HG03354 (cell line): Measurements from ENCODE around the gene SLC66A1.

ENCODE experiments used
- ATAC-seq: cut with Tn5 transposase; IDR thresholded peaks from one replicate; pipeline ENCODE4 v1.9.1; 2021; ENCODE audit warnings: mild to moderate bottlenecking; ENCODE audit not compliant: unreplicated experiment, poor library complexity, severe bottlenecking

The SLC66A1 gene

DNA sequence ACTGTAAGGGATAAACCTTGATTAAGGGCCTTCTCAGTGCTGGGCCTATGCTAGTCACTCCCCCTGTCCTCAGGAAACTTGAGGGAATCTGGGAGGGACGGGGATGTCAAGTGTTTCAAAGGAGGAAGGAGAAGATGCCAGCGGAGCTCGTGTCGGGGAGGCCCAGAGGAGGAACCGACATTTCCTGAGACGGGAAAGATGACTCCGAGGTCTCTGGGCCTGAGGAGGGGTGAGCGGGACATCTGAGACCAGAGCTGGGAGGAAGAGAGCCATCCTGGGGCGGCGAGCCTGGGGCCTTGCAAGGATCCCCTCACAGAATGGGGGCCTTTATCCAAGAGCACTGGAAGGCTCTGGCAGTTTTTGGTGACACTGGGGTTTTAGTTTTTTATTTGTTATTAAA is 10.4 kb downstream of the SLC66A1 start:
- no peak for ATAC-seq

DNA sequence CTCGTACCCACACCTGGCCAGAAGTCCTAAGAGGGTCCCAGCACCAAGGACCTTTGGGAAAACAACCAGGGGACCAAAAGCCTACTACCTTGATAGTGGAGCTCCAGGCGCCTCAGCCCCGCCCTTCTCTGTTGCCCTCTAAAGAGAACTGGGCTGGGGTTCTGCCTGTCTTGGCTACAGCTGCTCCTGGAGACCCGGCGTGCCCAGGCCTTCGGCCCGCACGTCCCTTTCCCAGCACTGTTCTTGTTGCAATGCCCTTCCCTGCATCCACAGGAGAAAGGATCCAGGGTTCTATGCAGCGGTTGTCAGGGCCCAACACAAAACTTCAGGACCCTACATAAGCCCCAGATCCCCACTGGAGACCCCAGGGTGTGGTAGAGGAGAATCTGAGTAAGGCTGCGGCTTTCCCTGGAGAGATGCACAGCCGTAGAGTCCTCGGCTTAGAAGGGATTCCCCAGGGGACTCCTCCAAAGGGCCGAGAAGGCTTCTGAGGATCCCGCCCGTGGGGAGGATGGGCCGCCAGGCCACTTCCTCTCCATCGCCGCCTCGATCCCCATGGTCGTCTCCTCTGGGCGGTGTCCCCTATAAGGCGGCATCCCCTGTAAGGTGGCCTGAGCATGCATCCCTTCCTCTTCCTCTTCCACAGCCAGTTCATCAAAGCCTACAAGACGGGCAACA is 12.0 kb downstream of the SLC66A1 start:
- no peak for ATAC-seq

DNA sequence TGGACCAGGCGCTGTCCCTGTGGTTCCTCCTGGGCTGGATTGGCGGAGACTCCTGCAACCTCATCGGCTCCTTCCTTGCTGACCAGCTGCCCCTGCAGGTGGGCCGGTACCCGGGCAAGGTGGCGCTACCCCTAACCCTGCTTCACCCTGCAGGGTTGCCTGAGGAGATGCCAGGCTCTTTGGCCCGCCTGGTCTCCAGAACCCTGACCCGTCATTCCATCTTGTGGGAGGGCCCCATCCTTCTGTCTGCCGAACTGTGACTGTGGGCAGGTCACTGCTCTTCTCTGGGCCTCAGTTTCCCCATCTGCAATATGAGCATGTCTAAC is 12.5 kb downstream of the SLC66A1 start:
- no peak for ATAC-seq

DNA sequence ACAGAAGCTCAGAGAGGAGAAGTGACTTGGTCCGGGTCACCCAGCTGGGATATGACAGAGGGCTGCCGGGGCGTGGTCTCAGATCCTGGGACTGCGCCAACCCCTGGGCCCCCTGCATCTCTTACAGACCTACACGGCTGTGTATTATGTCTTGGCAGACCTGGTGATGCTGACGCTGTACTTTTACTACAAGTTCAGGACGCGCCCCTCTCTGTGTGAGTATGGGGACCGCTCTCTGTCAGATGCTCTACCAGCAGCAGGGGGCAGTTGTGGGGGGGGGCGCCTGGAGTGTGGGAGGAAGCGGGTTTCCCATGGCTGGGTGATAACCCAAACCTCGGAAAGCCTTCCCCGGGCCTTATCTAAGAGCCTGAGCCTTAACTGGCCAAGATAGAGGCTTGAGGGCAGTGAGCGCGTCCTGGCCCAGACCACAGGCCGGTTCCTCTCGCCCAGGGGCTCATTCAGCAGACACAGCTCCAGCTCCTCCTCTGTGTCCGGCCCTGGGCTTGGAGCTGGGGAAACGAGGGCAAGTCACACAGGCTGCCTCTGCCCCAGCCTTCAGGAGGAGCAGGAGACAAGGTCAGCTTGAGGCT is 13.3 kb downstream of the SLC66A1 start:
- ATAC-seq, result no peak

DNA sequence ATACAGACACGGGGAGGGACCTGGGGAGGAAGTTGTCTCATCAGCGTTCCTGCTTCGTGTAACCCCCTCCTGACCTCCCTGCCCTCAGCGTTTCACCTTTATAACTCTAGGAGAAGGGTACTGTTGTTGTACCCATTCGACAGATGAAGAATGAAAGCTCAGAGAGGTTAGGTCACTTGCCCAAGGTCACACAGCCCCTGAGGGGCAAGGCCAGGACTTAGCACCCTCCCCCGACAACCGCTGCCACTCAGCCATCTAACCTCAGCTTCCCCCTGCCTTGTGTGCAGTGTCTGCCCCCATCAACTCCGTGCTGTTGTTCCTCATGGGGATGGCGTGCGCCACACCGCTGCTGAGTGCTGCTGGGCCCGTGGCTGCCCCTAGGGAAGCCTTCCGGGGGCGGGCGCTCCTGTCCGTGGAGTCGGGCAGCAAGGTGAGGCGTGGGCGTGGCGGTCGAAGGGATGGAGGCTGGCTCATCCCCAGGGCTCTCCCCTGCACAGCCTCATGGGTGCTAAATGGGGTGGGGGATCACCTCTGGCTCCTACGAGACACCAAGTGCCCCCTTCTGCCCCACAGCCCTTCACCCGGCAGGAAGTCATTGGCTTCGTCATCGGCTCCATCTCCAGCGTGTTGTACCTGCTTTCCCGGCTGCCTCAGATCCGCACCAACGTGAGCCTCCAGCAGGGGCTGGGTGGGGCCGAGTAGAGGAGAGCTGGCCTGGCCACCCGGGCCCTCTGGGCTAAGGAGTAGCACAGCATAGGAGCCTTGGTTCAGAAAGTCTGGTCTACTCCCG is 14.0 kb downstream of the SLC66A1 start:
- no peak for ATAC-seq

DNA sequence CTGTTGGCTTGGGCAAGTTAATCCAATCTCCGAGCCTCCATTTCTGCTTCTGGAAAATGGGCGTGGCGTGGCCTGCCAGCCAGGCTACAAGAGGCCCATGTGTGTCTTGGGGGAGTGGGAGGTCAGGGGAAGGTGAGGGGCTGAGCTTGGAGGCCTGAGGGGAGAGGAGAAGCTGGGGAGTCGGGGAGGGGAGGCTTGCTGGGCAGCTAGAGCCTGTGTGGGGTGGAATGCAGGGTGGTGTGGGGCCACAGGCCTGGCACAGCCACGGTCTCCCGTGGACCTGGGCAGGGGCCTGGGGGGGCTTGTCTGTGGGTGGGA is 14.6 kb downstream of the SLC66A1 start:
- ATAC-seq, result no peak

DNA sequence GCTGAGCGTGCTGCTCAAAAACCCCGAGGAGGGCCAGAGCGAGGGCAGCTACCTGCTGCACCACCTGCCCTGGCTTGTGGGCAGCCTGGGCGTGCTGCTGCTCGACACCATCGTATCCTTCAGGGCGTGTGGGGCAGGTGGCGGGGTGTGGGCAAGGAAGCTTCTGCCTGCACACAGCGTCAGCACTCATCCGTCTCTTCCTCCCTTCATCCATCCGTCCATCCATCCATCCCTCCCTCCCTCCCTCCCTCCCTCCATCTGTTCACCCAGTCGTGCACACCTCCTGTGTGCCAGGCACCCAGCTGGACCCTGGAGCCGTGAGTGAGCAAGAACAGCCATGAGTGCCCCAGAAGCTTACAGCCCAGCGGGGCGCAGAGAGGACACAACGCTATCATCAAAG is 15.2 kb downstream of the SLC66A1 start:
- no peak for ATAC-seq

DNA sequence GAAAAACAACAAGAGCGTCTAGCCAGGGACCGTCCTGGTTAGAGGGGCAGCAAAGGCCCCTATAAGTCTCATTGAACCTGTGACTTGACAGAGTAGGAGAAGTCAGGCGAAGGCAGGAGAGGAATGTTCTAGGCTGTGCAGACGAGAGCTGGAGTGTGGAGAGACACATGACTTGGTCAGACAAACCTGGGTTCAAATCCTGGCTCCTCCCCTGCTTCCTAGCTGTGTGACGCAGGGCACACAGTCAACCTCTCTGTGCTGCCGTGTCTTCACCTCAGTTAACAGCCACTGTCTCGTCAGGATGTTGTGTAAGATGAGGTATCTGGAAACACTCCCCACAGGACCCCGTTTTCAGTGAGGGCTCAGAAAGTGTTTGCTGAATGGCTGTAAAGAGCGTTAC is 15.6 kb downstream of the SLC66A1 start:
- no peak for ATAC-seq

DNA sequence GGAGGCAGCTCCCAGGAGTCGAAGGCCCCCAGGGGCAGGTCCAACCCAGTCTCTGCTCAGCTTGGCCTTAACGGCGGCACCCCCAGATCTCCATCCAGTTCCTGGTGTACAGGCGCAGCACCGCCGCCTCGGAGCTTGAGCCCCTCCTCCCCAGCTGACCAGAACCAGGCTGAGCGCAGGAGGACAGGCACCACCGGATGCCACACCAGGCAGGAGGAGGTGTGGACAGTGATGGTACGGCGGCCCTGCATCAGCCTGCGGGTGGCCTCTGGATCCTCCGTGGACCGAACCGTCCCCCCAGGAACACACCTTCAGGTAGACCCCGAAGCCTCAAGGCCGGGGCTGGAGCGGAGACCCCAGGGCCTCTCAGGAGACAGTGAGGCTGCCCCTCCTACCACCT is 16.4 kb downstream of the SLC66A1 start:
- ATAC-seq, result no peak

DNA sequence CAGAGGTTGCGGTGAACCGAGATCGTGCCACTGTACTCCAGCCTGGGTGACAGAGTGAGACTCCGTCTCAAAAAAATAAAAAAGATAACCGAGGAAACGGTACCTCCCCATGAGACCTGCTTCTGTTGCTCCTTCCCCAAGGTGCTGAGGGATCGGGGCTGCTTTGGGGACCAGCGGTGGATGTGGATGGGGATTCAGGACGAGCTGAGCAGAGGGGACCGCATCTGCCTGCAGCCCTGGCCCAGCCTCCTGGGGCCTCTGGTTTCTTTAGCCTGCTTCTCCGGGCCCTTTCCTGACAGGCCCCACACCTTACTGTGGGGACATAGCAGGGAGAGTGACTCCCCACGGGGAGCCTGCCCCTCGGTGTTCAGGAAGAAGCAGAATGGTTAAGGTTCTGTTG is 17.1 kb downstream of the SLC66A1 start:
- no peak for ATAC-seq

DNA sequence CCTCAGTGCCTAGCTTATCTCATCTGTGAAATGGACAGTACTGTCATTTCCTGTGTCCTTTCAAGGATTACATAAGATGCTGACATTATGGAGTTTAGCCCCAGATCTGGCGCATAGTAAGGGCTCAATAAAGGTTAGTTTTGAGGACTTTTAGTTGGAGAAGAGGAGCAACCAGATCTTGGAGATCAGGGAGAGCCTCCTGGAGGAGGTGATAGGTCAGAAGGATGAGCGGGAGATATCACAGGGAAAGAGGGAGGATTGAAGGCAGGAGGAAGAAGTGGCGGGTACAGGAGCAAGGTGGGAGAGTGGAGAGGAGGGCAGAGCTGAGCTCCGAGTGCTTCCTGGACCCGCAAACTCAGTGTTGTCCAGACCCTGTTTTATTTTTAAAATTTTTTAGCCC is 17.5 kb downstream of the SLC66A1 start:
- no peak for ATAC-seq

DNA sequence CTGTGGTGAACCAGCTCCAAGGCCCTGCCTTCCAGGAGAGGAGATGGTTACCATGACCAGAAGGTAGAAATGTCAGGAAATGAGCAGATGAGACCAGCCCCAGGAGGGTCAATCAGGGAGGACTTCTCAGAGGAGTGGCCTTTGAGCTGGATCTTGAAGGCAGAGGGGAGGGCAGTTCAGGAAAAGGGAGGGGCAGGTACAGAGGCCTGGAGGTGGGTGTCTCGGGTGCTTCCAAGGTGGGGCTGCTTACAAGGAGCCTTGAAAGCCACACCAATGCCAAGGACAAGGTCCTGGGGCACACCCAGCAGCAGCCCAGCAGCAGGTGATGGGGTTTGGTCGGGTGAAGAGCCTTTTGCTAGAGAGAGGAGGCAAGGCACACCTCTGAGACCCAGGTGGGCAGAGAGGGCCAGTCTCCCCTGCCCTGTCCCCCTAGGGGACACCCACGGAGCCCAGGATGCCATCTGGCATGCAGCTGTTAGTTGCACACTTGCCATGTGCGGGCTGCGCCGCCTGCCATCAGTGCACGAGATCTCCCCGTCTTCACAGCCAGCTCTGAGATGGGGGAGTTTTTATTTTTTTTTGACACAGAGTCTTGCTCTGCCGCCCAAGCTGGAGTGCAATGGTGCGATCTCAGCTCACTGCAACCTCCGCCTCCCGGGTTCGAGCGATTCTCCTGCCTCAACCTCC is 18.5 kb downstream of the SLC66A1 start:
- no peak for ATAC-seq

DNA sequence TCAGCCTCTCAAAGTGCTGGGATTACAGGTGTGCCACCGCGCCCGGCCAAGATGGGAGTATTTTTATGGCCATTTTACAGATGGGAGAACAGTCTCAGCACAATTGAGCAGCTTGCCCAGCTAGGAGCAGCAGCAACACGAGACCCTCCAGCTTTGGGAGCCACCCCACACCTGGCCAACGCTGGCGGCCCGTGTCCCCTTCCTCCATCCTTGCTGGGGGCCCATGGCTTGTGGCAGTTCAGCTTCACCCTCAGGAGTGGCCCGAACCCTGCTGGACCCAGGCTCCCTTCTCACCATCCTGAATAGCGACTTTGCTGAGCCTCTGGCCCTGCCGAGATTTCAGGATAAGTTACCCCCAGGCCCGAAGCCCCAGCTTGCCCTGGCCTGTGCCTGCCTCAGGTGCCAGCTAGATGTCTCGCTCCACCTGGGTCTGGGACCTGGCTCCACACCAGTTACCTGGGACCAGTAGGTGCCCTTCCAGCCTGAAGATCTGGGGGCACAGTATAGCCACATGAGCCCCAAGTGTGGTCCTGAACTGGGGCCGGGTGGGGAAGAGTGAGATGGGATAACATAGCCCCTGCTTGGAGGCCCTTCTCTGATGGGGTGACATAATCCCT is 19.2 kb downstream of the SLC66A1 start:
- no peak for ATAC-seq

DNA sequence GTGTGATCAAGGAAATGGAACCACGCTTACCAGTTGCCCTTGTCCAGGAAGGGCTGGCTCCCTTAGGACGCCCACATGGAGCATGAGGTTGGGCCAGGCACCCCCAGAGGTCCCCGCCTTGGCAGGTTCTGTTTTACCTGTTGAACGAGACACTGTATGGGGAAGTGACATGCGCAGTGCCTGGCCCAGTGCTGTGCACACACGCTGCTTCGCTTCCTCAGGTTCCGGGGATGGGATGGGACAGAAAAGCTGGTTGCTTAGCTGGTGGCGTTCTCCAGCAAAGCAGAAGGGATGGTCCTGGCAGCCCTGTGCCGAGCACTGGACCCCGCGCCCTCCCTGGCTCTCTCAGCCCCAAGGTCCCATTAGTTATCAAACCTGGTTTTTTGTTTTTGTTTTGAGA is 20.7 kb downstream of the SLC66A1 start:
- no peak for ATAC-seq

DNA sequence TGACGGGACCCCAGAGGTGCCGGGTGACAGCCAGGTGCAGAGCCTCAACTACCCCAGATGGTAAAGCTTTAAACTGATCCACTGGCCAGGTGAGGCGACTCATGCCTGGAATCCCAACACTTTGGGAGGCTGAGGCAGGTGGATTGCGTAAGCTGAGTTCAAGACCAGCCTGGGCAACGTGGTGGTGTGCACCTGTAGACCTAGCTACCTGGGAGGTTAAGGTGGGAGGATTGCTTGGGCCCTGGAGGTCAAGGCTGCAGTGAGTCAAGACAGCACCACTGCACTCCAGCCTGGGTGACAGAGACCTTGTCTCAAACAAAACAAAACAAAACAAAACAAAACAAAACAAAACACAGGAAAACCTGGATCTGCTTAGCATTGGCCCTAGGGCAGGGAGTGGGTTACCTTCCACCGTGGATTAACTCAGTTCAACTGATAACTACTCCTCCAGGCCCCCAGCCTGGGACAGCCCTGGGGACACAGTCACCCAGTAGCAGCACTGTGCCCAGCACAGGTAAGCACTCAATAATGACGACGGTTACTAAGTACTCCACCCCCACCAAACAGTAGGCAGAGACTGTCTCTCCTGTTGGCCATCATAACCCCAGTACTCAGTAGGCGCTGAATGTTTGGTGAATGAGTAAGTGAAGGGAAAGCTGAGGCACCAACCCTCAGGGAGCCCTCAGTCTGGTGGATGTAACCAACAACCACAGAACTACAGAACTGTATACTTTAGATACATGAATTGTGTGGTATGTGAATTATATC is 21.6 kb downstream of the SLC66A1 start:
- no peak for ATAC-seq

DNA sequence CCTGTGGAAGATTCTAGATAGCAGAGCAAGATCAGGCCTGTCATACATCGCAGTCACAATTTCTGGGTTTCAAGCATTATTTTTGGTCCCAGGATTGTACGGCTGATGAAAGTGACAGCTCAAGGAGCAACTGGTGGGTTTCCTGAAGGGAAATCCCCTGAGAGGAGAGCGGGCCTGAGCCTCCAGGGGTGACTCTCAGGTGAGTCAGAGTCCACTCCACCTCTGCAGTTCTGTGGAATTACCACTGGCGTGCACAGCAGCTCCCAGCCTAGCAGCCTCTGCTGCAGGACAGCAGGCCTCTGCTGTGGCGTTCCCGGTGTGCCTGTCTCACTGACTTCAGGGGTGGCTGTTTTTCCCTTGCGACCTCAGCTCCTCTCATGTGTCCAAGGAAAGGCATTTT is 24.4 kb downstream of the SLC66A1 start:
- no peak for ATAC-seq

DNA sequence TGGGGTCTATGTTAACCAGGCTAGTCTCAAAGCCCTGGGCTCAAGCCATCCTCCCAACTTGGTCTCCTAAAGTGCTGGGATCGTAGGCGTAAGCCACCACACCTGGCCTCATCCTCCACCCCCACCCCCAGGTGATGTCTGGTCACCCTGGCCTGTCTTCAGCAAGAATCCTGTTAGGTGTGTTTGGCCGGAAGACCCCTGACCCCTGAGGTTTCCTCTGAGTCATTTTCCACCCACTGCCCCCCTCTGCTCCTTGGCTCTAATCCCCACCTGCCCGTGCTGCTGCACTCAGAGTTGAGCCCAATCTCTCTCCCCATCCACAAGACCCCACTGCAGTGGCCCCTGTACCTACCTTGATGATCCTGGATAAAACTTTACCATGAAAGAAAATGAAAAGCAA is 25.2 kb downstream of the SLC66A1 start:
- no peak for ATAC-seq

DNA sequence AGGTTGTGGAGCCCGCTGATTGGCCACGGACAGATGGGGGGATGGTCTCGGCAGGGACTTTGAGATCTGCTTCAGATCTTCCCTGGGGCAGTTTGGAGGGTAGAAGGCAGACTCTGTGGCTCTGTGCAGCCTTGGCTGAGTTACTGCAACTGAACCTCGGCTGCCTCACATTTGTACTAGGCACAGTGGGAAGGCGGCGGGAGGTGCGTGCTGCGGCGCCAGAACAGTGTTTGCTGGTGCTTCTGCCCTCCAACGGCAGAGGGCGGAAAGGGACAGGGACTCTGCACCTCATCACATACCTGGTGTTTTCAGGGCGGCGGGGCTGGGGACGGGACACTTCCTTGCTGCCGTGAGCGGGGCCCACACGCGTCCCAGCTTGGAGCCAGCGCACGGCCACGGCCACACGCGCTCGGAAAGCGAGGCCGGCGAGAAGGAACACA is 26.2 kb downstream of the SLC66A1 start:
- no peak for ATAC-seq

DNA sequence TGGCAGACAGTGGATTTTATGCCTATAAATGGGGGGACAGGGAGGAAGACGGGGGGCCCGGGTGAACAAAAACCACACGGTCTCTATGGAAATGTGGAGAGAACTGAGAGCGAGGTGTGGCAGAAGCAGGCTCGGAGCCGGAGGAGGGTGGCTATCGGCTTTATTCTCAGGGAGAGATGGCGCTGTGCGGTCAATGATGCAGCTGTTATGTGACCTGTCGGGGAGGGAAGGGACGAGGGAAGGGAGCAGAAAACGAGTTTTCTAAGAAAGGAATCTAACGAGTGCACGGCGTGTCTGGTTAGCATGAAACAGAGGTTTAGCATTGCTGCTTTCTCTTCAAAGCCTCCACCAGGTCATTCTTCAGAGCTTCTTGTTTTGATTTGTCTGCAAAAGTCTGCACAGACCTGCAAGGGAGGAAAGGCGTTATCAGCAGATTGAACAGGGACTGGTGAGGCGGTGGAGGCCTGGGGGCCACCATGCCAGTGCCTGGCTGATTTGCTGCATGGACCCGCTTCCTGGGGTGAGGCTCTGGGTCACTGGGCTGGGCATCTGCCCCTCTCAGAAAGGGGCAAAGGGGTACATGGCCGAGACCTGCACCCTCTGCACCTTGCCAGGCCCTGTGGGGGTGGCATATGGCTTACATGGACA is 27.2 kb downstream of the SLC66A1 start:
- ATAC-seq, result no peak
